ENCODE results near the gene PCDHB12. TPM values are rescaled to one million over a fixed set of nuclear protein-coding genes. Genes with fewer than 3 reads are reported as not detected.
"Not testable (repeated sequence)": the region's sequence is repeated elsewhere in the genome, so short reads cannot be mapped to it uniquely, and the experiment has no call there.

The PCDHB12 gene
- polyA plus RNA-seq (ENCODE audit: low read depth in 6 of 6), result not detected

DNA sequence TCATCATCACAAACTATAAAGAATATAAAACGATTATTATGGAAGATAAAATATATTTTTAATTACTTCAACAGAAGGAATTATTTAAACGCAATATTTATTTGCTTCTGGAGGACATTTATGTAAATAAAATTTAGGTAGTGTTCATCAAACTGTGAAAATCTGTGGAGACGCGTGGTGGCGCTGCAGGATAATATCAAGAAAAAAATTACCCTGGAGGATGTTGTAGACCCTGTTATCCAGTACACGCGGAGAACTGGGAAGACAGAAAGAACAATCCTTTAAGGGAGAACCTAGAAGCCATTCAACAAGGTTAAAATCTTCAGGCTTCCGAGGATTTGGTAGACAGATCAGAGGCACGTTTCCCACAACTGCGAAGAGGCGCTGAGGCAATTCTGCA, at the start of gene PCDHB12:
Gene PCDHB12, plus strand, starts transcription at position 242 of the 400 bp plus-strand sequence. CDS start 189 bp downstream, outside the sequence.
- peaks cover 0 to 6% of the 10 kb centered on the region in 2 donors for H3K36me3 Mint-ChIP-seq
- H3K27ac Mint-ChIP-seq, result peak within 1 kb of the TSS in 1 of 6 donors; percentile 71
- no peak for ATAC-seq (ENCODE audit: low read depth in 2 of 2)
- H3K27me3 Mint-ChIP-seq, result peaks cover 51 to 70% (median 57%) of the 10 kb centered on the region in 3 donors
- no peak for DNase-seq
- H3K4me3 Mint-ChIP-seq, result peak within 1 kb of the TSS in 2 of 8 donors; percentile 9 to 38
- H3K4me1 Mint-ChIP-seq, result no peaks in the 10 kb centered on the region
- peaks cover 0 to 32% (median 10%) of the 10 kb centered on the region in 7 donors for H3K9me3 Mint-ChIP-seq

DNA sequence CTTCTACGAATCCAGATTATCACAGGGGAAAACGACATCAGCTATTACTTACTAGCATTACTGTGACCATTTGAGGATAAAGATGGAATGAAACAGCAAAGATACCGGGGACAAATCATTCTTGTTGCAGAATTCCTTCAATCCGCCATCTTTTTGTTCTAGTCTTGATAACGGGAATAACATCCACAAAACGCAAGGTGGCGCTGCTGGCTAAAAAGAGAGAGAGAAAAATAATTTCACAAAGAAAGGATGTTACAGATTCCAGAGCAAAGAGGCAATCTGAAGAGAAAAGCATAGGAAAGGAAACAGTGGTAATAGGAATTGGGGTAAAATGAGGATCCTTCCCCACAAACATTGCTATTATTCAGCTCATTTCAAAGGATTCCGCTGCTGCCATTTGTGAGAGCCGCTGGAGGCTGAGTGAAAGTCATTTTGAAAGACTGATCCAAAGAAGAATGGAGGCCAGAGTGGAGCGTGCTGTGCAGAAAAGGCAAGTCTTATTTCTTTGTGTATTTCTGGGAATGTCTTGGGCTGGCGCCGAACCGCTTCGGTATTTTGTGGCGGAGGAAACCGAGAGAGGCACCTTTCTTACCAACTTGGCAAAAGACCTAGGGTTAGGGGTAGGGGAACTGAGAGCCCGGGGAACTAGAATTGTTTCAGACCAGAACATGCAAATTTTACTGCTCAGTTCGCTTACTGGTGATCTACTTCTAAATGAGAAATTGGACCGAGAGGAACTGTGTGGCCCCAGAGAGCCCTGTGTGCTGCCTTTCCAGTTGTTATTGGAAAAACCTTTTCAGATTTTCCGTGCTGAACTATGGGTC, 35.9 kb upstream of the PCDHB12 start, which contains the start of gene PCDHB7:
Gene PCDHB7, plus strand, starts transcription at position 264 of the 824 bp plus-strand sequence. Its CDS starts 192 bp downstream, at position 456.
- DNase-seq, result no peak
- peaks cover 5 to 8% of the 10 kb centered on the region in 2 donors for H3K36me3 Mint-ChIP-seq
- peaks cover 3 to 27% (median 14%) of the 10 kb centered on the region in 7 donors for H3K9me3 Mint-ChIP-seq
- ATAC-seq (ENCODE audit: low read depth in 2 of 2), result no peak
- peaks cover 24 to 42% (median 29%) of the 10 kb centered on the region in 3 donors for H3K27me3 Mint-ChIP-seq
- peaks cover 0 to 8% (median 4%) of the 10 kb centered on the region in 3 donors for H3K4me1 Mint-ChIP-seq
- peak within 1 kb of the TSS in 2 of 6 donors; percentile 6 to 60 for H3K27ac Mint-ChIP-seq
- H3K4me3 Mint-ChIP-seq, result peak within 1 kb of the TSS in 1 of 8 donors; percentile 40

DNA sequence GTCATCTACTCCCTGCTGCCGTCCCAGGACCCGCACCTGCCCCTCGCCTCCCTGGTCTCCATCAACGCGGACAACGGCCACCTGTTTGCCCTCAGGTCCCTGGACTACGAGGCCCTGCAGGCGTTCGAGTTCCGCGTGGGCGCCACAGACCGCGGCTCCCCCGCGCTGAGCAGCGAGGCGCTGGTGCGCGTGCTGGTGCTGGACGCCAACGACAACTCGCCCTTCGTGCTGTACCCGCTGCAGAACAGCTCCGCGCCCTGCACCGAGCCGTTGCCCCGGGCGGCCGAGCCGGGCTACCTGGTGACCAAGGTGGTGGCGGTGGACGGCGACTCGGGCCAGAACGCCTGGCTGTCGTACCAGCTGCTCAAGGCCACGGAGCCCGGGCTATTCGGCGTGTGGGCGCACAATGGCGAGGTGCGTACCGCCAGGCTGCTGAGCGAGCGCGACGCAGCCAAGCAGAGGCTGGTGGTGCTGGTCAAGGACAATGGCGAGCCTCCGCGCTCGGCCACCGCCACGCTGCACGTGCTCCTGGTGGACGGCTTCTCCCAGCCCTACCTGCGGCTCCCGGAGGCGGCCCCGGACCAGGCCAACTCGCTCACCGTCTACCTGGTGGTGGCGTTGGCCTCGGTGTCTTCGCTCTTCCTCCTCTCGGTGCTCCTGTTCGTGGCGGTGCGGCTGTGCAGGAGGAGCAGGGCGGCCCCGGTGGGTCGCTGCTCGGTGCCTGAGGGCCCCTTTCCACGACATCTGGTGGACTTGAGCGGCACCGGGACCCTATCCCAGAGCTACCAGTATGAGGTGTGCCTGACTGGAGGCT, 34.0 kb upstream of the PCDHB12 start:
- H3K36me3 Mint-ChIP-seq; DNase-seq; ATAC-seq (ENCODE audit: low read depth in 2 of 2); H3K27ac Mint-ChIP-seq; H3K4me1 Mint-ChIP-seq: not testable (repeated sequence)
- peaks cover 0 to 27% (median 14%) of the 10 kb centered on the region in 7 donors for H3K9me3 Mint-ChIP-seq
- peak overlapping the region in 1 of 8 donors; percentile 29 for H3K4me3 Mint-ChIP-seq
- H3K27me3 Mint-ChIP-seq, result peaks cover 12 to 29% (median 14%) of the 10 kb centered on the region in 3 donors

DNA sequence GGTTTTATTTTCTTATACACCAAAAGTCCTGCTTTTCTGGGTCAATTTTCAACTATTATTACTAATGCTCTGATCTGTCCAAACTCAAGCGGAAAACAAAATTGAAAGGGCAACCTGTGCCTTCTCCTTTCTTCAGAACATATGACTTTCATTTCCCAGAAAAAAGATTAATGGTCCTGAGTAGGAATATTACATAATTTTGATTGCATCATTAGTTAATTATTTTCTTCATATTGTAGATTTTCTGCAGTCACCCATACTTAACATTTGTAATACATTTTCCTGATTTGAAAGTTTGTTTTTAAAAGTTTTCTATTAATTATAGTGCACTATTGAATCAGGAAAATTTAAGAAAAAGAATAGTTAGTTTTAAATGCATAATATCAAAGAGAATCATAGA, 32.6 kb upstream of the PCDHB12 start:
- ATAC-seq (ENCODE audit: low read depth in 2 of 2) (no peak), DNase-seq (no peak)
- Mint-ChIP-seq H3K9me3 (peaks cover 0 to 36% (median 17%) of the 10 kb centered on the region in 7 donors), H3K4me3 (no peak overlapping the region), H3K27ac (no peak overlapping the region), H3K4me1 (peaks cover 0 to 8% (median 4%) of the 10 kb centered on the region in 3 donors), H3K36me3 (peaks cover 0 to 5% of the 10 kb centered on the region in 2 donors), H3K27me3 (peaks cover 9 to 29% (median 14%) of the 10 kb centered on the region in 3 donors)

DNA sequence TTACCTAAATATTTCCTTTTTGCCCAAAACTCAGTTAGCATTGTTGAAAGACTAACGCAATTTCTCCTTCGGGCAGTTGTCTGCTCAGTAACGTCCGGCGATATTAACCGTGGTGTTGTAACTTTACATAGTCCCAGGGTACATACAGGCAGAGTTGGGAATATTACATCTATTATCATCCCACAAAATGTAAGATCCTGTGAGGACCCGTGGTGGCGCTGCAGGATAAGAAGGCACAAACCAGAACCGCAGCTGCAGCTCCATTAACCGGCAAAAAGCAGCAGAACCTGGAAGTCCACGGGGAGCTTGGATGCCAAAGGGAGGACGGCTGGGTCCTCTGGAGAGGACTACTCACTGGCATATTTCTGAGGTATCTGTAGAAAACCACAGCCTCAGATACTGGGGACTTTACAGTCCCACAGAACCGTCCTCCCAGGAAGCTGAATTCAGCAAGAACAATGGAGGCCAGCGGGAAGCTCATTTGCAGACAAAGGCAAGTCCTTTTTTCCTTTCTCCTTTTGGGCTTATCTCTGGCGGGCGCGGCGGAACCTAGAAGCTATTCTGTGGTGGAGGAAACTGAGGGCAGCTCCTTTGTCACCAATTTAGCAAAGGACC, 30.8 kb upstream of the PCDHB12 start, which contains the start of gene PCDHB8:
Gene PCDHB8, plus strand, starts transcription at position 214 of the 615 bp plus-strand sequence. Its CDS starts 245 bp downstream, at position 459.
- Mint-ChIP-seq H3K36me3 (peaks cover 7 to 13% of the 10 kb centered on the region in 2 donors), H3K27me3 (peaks cover 13 to 37% (median 17%) of the 10 kb centered on the region in 3 donors), H3K9me3 (peaks cover 1 to 42% (median 20%) of the 10 kb centered on the region in 7 donors)
- H3K4me3 Mint-ChIP-seq; H3K4me1 Mint-ChIP-seq; DNase-seq; H3K27ac Mint-ChIP-seq; ATAC-seq (ENCODE audit: low read depth in 2 of 2): not testable (repeated sequence)

DNA sequence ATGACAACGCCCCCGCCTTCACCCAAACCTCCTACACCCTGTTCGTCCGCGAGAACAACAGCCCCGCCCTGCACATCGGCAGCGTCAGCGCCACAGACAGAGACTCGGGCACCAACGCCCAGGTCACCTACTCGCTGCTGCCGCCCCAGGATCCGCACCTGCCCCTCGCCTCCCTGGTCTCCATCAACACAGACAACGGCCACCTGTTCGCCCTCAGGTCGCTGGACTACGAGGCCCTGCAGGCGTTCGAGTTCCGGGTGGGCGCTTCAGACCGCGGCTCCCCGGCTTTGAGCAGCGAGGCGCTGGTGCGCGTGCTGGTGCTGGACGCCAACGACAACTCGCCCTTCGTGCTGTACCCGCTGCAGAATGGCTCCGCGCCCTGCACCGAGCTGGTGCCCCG, 29.1 kb upstream of the PCDHB12 start:
- peaks cover 5 to 38% (median 22%) of the 10 kb centered on the region in 7 donors for H3K9me3 Mint-ChIP-seq
- DNase-seq; H3K4me3 Mint-ChIP-seq; ATAC-seq (ENCODE audit: low read depth in 2 of 2); H3K4me1 Mint-ChIP-seq; H3K27ac Mint-ChIP-seq: not testable (repeated sequence)
- H3K36me3 Mint-ChIP-seq, result peaks cover 8 to 17% of the 10 kb centered on the region in 2 donors
- peaks cover 18 to 32% (median 25%) of the 10 kb centered on the region in 3 donors for H3K27me3 Mint-ChIP-seq

DNA sequence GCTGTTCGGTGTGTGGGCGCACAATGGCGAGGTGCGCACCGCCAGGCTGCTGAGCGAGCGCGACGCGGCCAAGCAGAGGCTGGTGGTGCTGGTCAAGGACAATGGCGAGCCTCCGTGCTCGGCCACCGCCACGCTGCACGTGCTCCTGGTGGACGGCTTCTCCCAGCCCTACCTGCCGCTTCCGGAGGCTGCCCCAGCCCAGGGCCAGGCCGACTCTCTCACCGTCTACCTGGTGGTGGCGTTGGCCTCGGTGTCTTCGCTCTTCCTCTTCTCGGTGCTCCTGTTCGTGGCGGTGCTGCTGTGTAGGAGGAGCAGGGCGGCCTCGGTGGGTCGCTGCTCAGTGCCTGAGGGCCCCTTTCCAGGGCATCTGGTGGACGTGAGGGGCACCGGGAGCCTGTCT, 28.6 kb upstream of the PCDHB12 start:
- peaks cover 11 to 17% of the 10 kb centered on the region in 2 donors for H3K36me3 Mint-ChIP-seq
- not testable (repeated sequence) for H3K4me1 Mint-ChIP-seq; ATAC-seq (ENCODE audit: low read depth in 2 of 2); H3K4me3 Mint-ChIP-seq; DNase-seq
- peaks cover 5 to 41% (median 25%) of the 10 kb centered on the region in 7 donors for H3K9me3 Mint-ChIP-seq
- H3K27me3 Mint-ChIP-seq, result peaks cover 16 to 37% (median 30%) of the 10 kb centered on the region in 3 donors
- H3K27ac Mint-ChIP-seq, result peak overlapping the region in 1 of 6 donors; percentile 89

DNA sequence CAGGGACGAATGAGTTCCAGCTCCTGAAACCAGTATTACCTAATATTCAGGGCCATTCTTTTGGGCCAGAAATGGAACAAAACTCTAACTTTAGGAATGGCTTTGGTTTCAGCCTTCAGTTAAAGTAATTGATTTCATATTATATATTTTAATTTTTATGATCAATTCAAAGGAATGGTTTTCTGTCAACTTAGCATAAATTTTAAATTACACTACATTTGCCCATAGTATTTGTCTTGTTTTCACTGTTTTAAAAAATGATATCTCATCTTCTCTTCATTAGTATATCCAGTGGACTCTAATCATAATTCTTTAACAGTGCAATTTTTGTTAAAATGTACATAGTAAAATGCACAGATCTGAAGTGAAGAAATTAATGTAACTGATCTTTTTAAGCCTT, 28.2 kb upstream of the PCDHB12 start:
- Mint-ChIP-seq H3K36me3 (peaks cover 14 to 17% of the 10 kb centered on the region in 2 donors), H3K9me3 (peaks cover 5 to 42% (median 26%) of the 10 kb centered on the region in 7 donors), H3K4me3 (no peak overlapping the region), H3K27ac (peak overlapping the region in 1 of 6 donors; percentile 89), H3K4me1 (peaks cover 0 to 4% (median 0%) of the 10 kb centered on the region in 3 donors), H3K27me3 (peaks cover 12 to 40% (median 33%) of the 10 kb centered on the region in 3 donors)
- ATAC-seq (ENCODE audit: low read depth in 2 of 2), result no peak
- DNase-seq, result no peak

DNA sequence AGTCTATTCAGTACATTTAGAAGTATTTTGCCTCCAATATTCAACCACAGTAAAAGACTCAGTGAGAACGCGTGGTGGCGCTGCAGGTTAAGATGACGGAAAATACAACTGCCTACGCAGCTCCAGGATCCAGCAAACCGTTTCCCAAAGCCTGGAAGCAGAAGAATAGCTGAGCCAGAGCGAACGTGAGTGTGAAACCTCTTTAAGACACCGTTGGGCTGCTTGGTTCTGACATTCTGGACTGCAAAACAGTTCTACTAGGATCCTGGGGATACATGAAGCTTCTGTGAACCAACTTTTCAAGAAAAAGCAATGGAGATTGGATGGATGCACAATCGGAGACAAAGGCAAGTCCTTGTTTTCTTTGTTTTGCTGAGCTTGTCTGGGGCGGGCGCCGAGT, 26.3 kb upstream of the PCDHB12 start, which contains the start of gene PCDHB16:
Gene PCDHB16, plus strand, starts transcription at position 140 of the 400 bp plus-strand sequence. Its CDS starts 173 bp downstream, at position 313.
- Mint-ChIP-seq H3K4me1 (peaks cover 5 to 8% (median 5%) of the 10 kb centered on the region in 3 donors), H3K4me3 (no peak within 1 kb of the TSS), H3K36me3 (peaks cover 22 to 28% of the 10 kb centered on the region in 2 donors)

DNA sequence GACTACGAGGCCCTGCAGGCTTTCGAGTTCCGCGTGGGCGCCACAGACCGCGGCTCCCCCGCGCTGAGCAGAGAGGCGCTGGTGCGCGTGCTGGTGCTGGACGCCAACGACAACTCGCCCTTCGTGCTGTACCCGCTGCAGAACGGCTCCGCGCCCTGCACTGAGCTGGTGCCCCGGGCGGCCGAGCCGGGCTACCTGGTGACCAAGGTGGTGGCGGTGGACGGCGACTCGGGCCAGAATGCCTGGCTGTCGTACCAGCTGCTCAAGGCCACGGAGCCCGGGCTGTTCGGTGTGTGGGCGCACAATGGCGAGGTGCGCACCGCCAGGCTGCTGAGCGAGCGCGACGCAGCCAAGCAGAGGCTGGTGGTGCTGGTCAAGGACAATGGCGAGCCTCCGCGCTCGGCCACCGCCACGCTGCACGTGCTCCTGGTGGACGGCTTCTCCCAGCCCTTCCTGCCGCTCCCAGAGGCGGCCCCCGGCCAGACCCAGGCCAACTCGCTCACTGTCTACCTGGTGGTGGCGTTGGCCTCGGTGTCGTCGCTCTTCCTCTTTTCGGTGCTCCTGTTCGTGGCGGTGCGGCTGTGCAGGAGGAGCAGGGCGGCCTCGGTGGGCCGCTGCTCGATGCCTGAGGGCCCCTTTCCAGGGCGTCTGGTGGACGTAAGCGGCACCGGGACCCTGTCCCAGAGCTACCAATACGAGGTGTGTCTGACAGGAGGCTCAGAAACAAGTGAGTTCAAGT, 24.2 kb upstream of the PCDHB12 start:
- DNase-seq; H3K4me1 Mint-ChIP-seq; ATAC-seq (ENCODE audit: low read depth in 2 of 2): not testable (repeated sequence)
- Mint-ChIP-seq H3K27ac (peak overlapping the region in 1 of 6 donors; percentile 73), H3K36me3 (peaks cover 26 to 36% of the 10 kb centered on the region in 2 donors), H3K4me3 (peak overlapping the region in 2 of 8 donors; percentile 17 to 30), H3K9me3 (peaks cover 10 to 68% (median 44%) of the 10 kb centered on the region in 7 donors), H3K27me3 (peaks cover 32 to 71% (median 57%) of the 10 kb centered on the region in 3 donors)

More for the DNA sequence above, 26.3 kb upstream of the PCDHB12 start, which contains the start of gene PCDHB16:
- Mint-ChIP-seq H3K27me3 (peaks cover 27 to 56% (median 44%) of the 10 kb centered on the region in 3 donors), H3K9me3 (peaks cover 8 to 54% (median 35%) of the 10 kb centered on the region in 7 donors), H3K27ac (peak within 1 kb of the TSS in 1 of 6 donors; percentile 15)
- ATAC-seq (ENCODE audit: low read depth in 2 of 2) (no peak), DNase-seq (no peak)

DNA sequence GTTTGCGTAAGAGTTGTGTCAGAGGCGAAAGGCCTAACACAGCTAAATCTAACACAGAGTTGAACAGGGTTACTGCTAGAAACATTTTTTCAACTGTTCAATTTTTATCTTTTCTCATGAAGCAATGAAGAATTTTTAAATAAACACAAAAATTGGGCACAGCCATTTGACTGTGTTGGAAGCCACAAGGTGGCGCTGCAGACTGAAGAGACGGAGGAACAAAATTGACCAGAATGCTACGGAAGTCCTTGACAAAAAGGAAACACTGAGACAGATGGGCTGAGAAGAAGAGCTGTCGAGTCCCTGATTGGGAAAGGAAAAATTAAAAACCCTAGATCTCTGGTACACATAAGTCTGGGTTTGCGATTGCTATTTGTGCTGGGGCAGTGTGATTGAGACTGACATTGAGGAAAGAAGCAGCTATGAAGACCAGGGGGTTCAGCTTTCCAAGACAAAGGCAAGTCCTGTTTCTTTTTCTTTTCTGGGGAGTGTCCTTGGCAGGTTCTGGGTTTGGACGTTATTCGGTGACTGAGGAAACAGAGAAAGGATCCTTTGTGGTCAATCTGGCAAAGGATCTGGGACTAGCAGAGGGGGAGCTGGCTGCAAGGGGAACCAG, 21.5 kb upstream of the PCDHB12 start, which contains the start of gene PCDHB9:
Gene PCDHB9, plus strand, starts transcription at position 265 of the 616 bp plus-strand sequence. Its CDS starts 158 bp downstream, at position 423.
- Mint-ChIP-seq H3K36me3 (peaks cover 26 to 43% of the 10 kb centered on the region in 2 donors), H3K9me3 (peaks cover 8 to 75% (median 46%) of the 10 kb centered on the region in 7 donors), H3K4me1 (peaks cover 5 to 9% (median 5%) of the 10 kb centered on the region in 3 donors), H3K27me3 (peaks cover 42 to 78% (median 57%) of the 10 kb centered on the region in 3 donors), H3K4me3 (peak within 1 kb of the TSS in 5 of 8 donors; percentile 10 to 50 (median 42)), H3K27ac (peak within 1 kb of the TSS in 1 of 6 donors; percentile 2)
- peak; percentile 6 for DNase-seq
- ATAC-seq (ENCODE audit: low read depth in 2 of 2), result no peak

All from naive B cell (primary cell).